ENCODE measurements around the gene GANC.

DNA sequence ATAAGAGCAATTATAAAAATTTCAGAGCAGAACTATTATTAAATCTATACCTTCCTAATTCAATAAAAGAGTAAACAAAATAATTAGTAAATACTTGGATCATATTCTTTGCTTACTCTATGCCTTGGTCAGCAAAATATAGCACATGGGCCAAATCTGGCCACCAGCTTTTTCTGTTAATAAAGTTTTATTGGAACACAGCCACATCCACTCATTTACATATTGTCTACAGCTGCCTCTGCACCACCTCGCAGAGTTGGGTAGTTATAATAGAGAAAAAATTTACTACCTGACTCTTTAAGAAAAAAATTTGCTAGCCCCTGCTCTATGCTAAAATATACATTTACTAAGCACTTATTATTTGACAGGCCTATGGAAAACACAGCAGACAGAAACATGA lies 32.2 kb upstream of the GANC start:
- TF ChIP-seq, protein P1, sequence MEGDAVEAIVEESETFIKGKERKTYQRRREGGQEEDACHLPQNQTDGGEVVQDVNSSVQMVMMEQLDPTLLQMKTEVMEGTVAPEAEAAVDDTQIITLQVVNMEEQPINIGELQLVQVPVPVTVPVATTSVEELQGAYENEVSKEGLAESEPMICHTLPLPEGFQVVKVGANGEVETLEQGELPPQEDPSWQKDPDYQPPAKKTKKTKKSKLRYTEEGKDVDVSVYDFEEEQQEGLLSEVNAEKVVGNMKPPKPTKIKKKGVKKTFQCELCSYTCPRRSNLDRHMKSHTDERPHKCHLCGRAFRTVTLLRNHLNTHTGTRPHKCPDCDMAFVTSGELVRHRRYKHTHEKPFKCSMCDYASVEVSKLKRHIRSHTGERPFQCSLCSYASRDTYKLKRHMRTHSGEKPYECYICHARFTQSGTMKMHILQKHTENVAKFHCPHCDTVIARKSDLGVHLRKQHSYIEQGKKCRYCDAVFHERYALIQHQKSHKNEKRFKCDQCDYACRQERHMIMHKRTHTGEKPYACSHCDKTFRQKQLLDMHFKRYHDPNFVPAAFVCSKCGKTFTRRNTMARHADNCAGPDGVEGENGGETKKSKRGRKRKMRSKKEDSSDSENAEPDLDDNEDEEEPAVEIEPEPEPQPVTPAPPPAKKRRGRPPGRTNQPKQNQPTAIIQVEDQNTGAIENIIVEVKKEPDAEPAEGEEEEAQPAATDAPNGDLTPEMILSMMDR (conservative IDR thresholded peaks at IDR 0.05) = no peak
- TF ChIP-seq ZFX (IDR thresholded peaks at IDR 0.05) = no peak
